ENCODE measurements around the gene MSMO1. TPM values are rescaled to one million over a fixed set of nuclear protein-coding genes. Genes with fewer than 3 reads are reported as not detected.

MSMO1 gene
- total and polyA plus RNA-seq, 2 donors (not counting 3 experiments of a cell fraction or from before 2014, with no cell fraction given) = 74.3 to 109 TPM

DNA sequence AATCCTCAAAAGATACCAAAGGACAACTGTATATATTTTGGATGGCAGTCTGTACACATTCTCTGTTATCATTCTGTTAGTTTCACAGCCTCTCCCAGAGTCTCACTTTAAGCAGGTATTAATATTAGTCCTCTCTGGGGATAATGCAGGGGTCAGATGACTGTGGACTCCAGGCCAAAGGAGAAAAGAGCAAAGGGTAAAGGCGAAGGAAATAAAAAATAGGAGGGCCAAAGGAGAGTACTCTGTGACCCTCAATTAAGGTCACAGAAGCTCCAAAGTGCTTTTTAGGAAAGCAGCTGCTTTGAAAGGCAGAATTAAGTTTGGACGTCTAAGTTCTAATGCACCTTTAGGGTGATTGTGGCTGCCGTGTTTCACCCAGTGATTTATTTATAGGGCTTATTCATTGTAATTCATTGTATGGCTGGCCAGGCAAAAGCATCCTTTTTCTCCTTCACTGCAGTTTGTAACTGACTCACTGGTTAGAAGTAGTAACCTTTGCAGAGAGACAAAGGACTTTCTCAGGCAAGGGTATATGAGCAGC is 7.8 kb downstream of the MSMO1 start:
- intact Hi-C loops (cut with micrococcal nuclease) (loop anchor here (1.0 kb wide), 1 partner anchor 8 kb away; no protein-coding TSS in a partner anchor), dilution Hi-C loops (cut with MboI; ENCODE audit: extremely low pct_ligation_motif_present, low sequenced_read_pairs) (no loop called here)
- H3K9me3 ChIP-seq (replicated peaks; ENCODE audit: control insufficient read depth, insufficient read depth, low read length) = no peaks in the 10 kb centered on the region
- no peak overlapping the region for H2AFZ ChIP-seq (ENCODE audit: low read depth, low read length)
- no peak for FAIRE-seq
- no peak for TF ChIP-seq FOS (IDR thresholded peaks at IDR 0.05; ENCODE audit: borderline replicate concordance, insufficient read depth, low read length)
- TF ChIP-seq GATA2 (IDR thresholded peaks at IDR 0.05; ENCODE audit: insufficient read depth, insufficient read length, low read depth, low read length) = no peak
- TF ChIP-seq POLR2A (IDR thresholded peaks at IDR 0.05; ENCODE audit: low read depth, low read length) = no peak
- no peak for TF ChIP-seq EZH2 (IDR thresholded peaks at IDR 0.05; ENCODE audit: borderline replicate concordance, low read depth, low read length, severe bottlenecking)
- no peak for TF ChIP-seq CTCF (IDR thresholded peaks at IDR 0.05; ENCODE audit: extremely low read depth in 1 of 2, insufficient read depth in 1 of 2, low read depth in 1 of 2, low read length in 2 of 2)
- TF ChIP-seq MYC (IDR thresholded peaks at IDR 0.05; ENCODE audit: low read depth, low read length) = no peak
- TF ChIP-seq JUN (IDR thresholded peaks at IDR 0.05; ENCODE audit: borderline replicate concordance, insufficient read depth, insufficient read length, low read depth) = no peak
- TF ChIP-seq, protein P1, sequence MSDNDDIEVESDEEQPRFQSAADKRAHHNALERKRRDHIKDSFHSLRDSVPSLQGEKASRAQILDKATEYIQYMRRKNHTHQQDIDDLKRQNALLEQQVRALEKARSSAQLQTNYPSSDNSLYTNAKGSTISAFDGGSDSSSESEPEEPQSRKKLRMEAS (IDR thresholded peaks at IDR 0.05; ENCODE audit: insufficient read depth, insufficient read length) = no peak
- POLR2A ChIA-PET = no interaction called here
- CTCF ChIA-PET = interaction anchor here (1.0 to 8.8 kb wide), 2 partner anchors 48 to 204 kb away, joined by 3 to 50 read pairs; no protein-coding TSS in a partner anchor
- no peak overlapping the region for H3K9ac ChIP-seq (replicated peaks; ENCODE audit: extremely low read depth, insufficient read depth, low read length)
- peaks cover 15% of the 10 kb centered on the region for H4K20me1 ChIP-seq (replicated peaks; ENCODE audit: control insufficient read depth, extremely low read depth, insufficient read depth, low read length)
- no peaks in the 10 kb centered on the region for H3K9me1 ChIP-seq (replicated peaks; ENCODE audit: control insufficient read depth, extremely low read depth, insufficient read depth, low read length)
- H3K27ac ChIP-seq (ENCODE audit: insufficient read depth, low read depth, low read length) = no peak overlapping the region
- H3K79me2 ChIP-seq (ENCODE audit: control insufficient read depth, insufficient read depth, low read length) = peaks cover 76% of the 10 kb centered on the region
- no peak for DNase-seq (ENCODE audit: low read depth, low spot score)
- peaks cover 2 to 35% of the 10 kb centered on the region in 2 experiments for H3K36me3 ChIP-seq (ENCODE audit: control insufficient read depth in 2 of 2, extremely low read depth in 1 of 2, insufficient read depth in 2 of 2, low read length in 2 of 2)
- no peak overlapping the region for H3K4me3 ChIP-seq (replicated peaks in 1 of 3; ENCODE audit: insufficient read depth in 1 of 3, low read depth in 1 of 3, low read length in 3 of 3)
- H3K4me1 ChIP-seq (ENCODE audit: control insufficient read depth, extremely low read depth, insufficient read depth, low read length) = peaks cover 28% of the 10 kb centered on the region
- no peaks in the 10 kb centered on the region for H3K27me3 ChIP-seq (ENCODE audit: control insufficient read depth in 2 of 2, insufficient read depth in 2 of 2, low read length in 2 of 2)
- BruUV-seq (replicated peaks) = no TSS peak
- no peak overlapping the region for H3K4me2 ChIP-seq (ENCODE audit: insufficient read depth, low read length)

Measured in endothelial cell of umbilical vein (primary cell).